GM12801 (cell line): Measurements from ENCODE around the gene PPM1L.

Experiments
- CTCF ChIP-seq: IDR thresholded peaks from one replicate; pipeline ENCODE4 v1.5.1; 2011; ENCODE audit warnings: control low read depth; ENCODE audit not compliant: insufficient read length; ENCODE audit errors: extremely low read depth

The PPM1L gene

GRCh38 chr3:160768918-160769317, 12.9 kb downstream of the PPM1L start:
- TF ChIP-seq CTCF, result no peak

GRCh38 chr3:160771811-160772459, 15.9 kb downstream of the PPM1L start:
- TF ChIP-seq CTCF, result no peak

GRCh38 chr3:160773722-160774121, 17.7 kb downstream of the PPM1L start:
- no peak for TF ChIP-seq CTCF

- no peak for TF ChIP-seq CTCF
Observed at GRCh38 chr3:160774172-160774571, 18.1 kb downstream of the PPM1L start.

GRCh38 chr3:160778480-160778879, 22.4 kb downstream of the PPM1L start:
- TF ChIP-seq CTCF, result no peak

- no peak for TF ChIP-seq CTCF
Observed at GRCh38 chr3:160779040-160779439, 23.0 kb downstream of the PPM1L start.

- TF ChIP-seq CTCF, result no peak
Observed at GRCh38 chr3:160780245-160780644, 24.2 kb downstream of the PPM1L start.
